ENCODE results near the gene TBC1D5. TPM values are rescaled to one million over a fixed set of nuclear protein-coding genes. Genes with fewer than 3 reads are reported as not detected.
A peak's percentile ranks its signal among the peaks of the same experiment; 100 is the strongest.

Gene TBC1D5
- total RNA-seq, 2 experiments from 2014 or later: 54.4 to 57.2 TPM

DNA sequence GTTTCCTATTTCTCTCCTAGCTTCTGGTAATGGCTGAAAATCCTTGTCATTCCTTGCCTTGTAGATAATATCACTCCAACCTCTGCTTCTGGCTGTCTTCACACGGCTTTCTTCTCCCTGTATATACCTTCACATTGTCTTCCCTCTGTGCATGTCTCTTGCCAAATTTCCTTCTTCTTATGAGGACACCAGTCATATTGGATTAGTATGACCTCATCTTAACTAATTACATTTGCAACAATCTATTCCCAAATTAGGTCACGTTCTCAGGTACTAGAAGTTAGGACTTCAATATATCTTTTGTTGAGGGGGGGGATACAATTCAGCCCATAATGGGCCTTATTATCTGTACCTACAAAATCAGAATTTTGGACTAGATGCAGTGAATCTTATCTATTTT is 440.3 kb downstream of the TBC1D5 start:
- CTCF ChIA-PET: no interaction called here
- H3K9me3 Mint-ChIP-seq: no peaks in the 10 kb centered on the region

DNA sequence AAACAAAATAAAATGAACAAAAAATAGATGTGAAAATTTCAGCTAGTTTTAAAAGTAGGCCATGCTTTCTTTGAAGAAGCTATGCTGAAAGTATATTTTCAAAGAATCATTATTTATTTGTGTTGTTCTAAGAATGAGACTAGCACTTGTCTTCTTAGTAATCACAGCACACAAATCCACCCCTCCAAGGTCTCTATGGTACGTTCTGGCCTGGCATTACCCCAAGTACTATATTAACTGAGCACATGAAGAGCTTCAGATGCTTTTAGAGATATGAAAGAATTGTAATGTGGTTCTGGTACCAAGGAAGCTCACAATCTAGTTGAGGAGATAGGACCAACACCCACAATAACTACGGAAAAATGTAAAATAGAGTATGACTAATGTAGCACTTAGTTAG is 441.2 kb downstream of the TBC1D5 start:
- Mint-ChIP-seq H3K27me3 (ENCODE audit: low read depth) (no peaks in the 10 kb centered on the region), H3K4me3 (no peak overlapping the region), H3K27ac (no peak overlapping the region), H3K36me3 (ENCODE audit: low read depth) (peaks cover 7% of the 10 kb centered on the region), H3K9me3 (no peaks in the 10 kb centered on the region), H3K4me1 (ENCODE audit: low read depth) (peaks cover 8% of the 10 kb centered on the region)
- intact Hi-C loops (cut with micrococcal nuclease): no loop called here
- DNase-seq: peak; percentile 8
- CTCF ChIA-PET: interaction anchor here (0.8 kb wide), 3 partner anchors 27 to 539 kb away, joined by 3 to 4 read pairs (median 3); no protein-coding TSS in a partner anchor

More for the DNA sequence above, 440.3 kb downstream of the TBC1D5 start:
- Mint-ChIP-seq H3K27me3 (ENCODE audit: low read depth) (no peaks in the 10 kb centered on the region), H3K4me3 (no peak overlapping the region), H3K4me1 (ENCODE audit: low read depth) (peaks cover 8% of the 10 kb centered on the region), H3K27ac (no peak overlapping the region), H3K36me3 (ENCODE audit: low read depth) (peaks cover 4% of the 10 kb centered on the region)
- intact Hi-C loops (cut with micrococcal nuclease): no loop called here
- DNase-seq: no peak

DNA sequence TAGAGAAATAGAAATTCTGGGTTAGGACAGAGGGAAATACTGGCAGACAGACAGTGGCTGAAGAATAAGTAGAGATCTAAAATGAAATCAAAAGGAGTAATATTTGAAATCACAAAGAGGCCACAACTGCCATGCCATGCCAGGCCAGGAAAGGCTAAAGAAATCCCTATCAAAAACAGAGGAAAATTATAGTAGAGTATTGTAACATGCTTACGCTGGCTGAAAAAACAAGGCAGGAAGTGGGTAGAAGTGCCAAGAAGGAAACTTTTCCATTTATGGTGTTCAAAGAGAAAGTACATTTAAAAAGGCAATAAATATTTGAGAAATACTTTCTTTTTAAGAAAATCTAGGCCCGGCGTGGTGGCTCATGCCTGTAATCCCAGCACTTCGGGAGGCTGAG is 442.0 kb downstream of the TBC1D5 start:
- CTCF ChIA-PET: interaction anchor here (0.6 to 0.8 kb wide), 2 partner anchors 540 to 714 kb away, joined by 4 read pairs; no protein-coding TSS in a partner anchor
- no peak for DNase-seq

DNA sequence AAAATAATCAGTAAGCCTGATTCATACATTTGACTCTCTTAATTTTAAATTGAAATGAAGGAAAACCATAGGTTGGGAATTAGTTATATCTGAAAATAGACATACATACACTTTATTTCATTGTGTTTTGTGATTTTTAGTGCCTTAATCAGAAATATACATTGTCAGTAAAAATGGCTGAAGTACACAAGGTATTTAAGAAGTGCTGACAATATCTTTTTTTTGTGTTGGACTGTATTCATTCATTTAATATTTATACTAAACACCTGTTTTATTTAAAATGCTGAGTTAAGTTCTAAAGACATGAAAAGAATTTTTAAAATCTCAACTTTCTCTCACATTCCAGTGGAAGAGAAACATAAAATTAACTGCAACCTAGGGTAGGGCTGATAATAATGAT is 444.4 kb downstream of the TBC1D5 start:
- Mint-ChIP-seq H3K36me3 (ENCODE audit: low read depth) (peaks cover 8% of the 10 kb centered on the region), H3K27ac (no peak overlapping the region), H3K27me3 (ENCODE audit: low read depth) (no peaks in the 10 kb centered on the region), H3K4me3 (no peak overlapping the region), H3K9me3 (no peaks in the 10 kb centered on the region), H3K4me1 (ENCODE audit: low read depth) (peaks cover 8% of the 10 kb centered on the region)
- CTCF ChIA-PET: no interaction called here
- intact Hi-C loops (cut with micrococcal nuclease): no loop called here
- no peak for DNase-seq

More for the DNA sequence above, 442.0 kb downstream of the TBC1D5 start:
- no peaks in the 10 kb centered on the region for H3K27me3 Mint-ChIP-seq (ENCODE audit: low read depth)
- H3K9me3 Mint-ChIP-seq: no peaks in the 10 kb centered on the region
- peak overlapping the region; percentile 10 for H3K27ac Mint-ChIP-seq
- H3K4me1 Mint-ChIP-seq (ENCODE audit: low read depth): peaks cover 8% of the 10 kb centered on the region
- intact Hi-C loops (cut with micrococcal nuclease): no loop called here
- peaks cover 7% of the 10 kb centered on the region for H3K36me3 Mint-ChIP-seq (ENCODE audit: low read depth)
- no peak overlapping the region for H3K4me3 Mint-ChIP-seq

DNA sequence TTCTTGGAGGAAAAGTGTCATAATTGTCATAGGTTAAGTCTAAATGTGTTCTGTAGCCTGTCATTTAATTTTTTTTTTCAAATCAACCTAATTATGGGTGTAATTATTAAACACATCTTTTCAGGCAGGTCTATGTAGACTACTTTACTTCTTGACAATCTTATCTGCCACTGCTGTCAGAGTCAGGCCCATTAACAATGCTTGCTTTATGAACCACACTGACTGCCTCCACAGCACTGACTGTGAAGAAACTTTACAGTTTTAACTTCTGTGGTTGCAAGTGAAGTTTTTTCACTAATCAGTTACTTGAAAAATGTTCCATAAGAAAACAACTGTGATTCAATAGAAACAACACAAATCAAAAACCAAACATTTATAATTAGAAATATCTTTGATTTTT is 449.9 kb downstream of the TBC1D5 start:
- DNase-seq: no peak
- H3K27me3 Mint-ChIP-seq (ENCODE audit: low read depth): no peaks in the 10 kb centered on the region
- CTCF ChIA-PET: interaction anchor here (0.9 kb wide), 1 partner anchor 126 kb away, joined by 3 read pairs; no protein-coding TSS in a partner anchor
- no peaks in the 10 kb centered on the region for H3K4me1 Mint-ChIP-seq (ENCODE audit: low read depth)
- H3K36me3 Mint-ChIP-seq (ENCODE audit: low read depth): peaks cover 7% of the 10 kb centered on the region
- H3K27ac Mint-ChIP-seq: no peak overlapping the region
- intact Hi-C loops (cut with micrococcal nuclease): no loop called here
- no peak overlapping the region for H3K4me3 Mint-ChIP-seq
- no peaks in the 10 kb centered on the region for H3K9me3 Mint-ChIP-seq

DNA sequence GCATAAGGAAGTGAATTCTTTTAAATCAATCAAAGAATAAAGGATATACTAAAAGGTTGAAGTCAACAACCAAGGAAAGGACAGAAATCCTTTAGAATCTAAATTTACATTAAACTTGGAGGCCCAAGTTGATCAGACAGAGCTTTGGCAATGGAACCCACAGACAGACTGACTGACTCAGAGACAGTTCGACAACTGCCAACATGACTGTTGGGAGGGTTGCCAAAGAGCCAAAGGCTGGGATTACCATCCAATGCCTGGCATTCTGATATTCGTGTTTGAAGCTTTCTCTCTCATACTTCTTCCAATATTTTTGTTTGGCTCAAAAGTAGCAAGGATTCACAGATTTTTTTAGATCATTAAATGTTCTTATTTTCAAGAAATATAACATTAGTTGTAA is 451.5 kb downstream of the TBC1D5 start:
- DNase-seq: no peak
- Mint-ChIP-seq H3K4me1 (ENCODE audit: low read depth) (no peaks in the 10 kb centered on the region), H3K4me3 (no peak overlapping the region), H3K27ac (no peak overlapping the region), H3K36me3 (ENCODE audit: low read depth) (peaks cover 4% of the 10 kb centered on the region), H3K27me3 (ENCODE audit: low read depth) (no peaks in the 10 kb centered on the region), H3K9me3 (no peaks in the 10 kb centered on the region)
- intact Hi-C loops (cut with micrococcal nuclease): no loop called here
- CTCF ChIA-PET: interaction anchor here (0.6 kb wide), 1 partner anchor 1563 kb away, joined by 3 read pairs; no protein-coding TSS in a partner anchor

DNA sequence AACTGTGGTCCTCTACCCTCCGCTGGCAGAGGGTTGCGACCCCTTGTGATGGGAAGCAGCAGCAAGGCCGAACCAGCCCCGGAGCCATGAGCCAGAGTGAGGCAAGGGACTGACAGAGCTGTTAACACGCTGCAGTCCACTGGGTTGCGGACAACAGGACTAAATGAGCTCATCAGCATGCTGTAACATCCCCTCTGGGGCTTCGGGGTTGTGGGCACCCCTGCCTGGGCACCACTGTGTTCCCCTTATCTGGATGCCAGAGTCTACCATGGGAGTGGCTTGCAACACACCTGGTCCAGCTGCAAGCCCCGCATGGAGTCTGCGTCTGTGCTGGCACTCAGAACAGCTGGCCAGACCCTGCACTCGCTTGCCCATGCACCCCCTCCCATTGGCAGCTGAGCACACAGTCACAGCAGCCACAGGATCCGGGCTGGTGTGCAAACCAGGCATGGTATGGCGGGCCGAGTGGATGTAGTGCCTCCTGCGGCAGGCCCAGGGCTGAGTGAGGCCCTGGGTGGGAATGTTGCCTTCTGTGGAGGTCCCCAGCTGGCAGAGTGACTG is 453.5 kb downstream of the TBC1D5 start:
- Mint-ChIP-seq H3K36me3 (ENCODE audit: low read depth) (peaks cover 3% of the 10 kb centered on the region), H3K27ac (no peak overlapping the region), H3K4me1 (ENCODE audit: low read depth) (no peaks in the 10 kb centered on the region), H3K27me3 (ENCODE audit: low read depth) (no peaks in the 10 kb centered on the region), H3K4me3 (no peak overlapping the region), H3K9me3 (no peaks in the 10 kb centered on the region)
- CTCF ChIA-PET: no interaction called here
- intact Hi-C loops (cut with micrococcal nuclease): no loop called here
- DNase-seq: no peak

DNA sequence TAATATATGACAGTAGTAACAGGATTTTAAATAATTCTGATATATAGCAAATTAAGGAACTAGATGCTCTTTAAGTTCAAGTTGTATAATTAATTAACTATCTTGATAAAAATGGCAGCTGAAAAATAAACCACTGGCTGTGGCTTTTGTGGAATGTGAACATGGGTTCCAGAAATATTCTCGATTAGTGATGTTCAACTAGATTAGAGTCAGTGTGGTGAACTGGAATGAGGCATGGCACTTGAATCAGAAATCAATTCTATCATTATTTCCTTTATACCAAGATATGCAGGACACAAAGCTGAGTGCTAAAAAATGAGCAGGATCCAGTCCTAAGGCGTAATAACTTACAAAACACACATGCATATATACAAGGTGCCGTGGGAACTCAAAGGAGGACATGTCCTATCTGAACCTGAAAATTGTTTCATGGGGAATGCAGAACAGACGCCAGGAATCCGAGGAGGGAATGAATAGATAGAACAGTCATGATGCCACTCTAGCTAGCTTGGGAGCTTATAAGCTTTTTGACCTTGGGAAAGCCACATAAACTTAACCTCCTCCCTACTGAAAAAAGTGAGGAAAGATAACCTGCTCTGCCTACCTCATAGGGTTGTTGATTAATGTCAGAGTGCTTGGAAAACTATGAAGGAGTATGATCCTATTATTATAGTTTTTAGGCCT is 455.3 kb downstream of the TBC1D5 start:
- CTCF ChIA-PET: interaction anchor here (0.7 kb wide), 1 partner anchor 991 kb away, joined by 3 read pairs; no protein-coding TSS in a partner anchor
- Mint-ChIP-seq H3K4me3 (no peak overlapping the region), H3K27ac (no peak overlapping the region), H3K36me3 (ENCODE audit: low read depth) (peaks cover 3% of the 10 kb centered on the region), H3K4me1 (ENCODE audit: low read depth) (no peaks in the 10 kb centered on the region), H3K9me3 (no peaks in the 10 kb centered on the region), H3K27me3 (ENCODE audit: low read depth) (no peaks in the 10 kb centered on the region)
- no peak for DNase-seq
- intact Hi-C loops (cut with micrococcal nuclease): no loop called here

DNA sequence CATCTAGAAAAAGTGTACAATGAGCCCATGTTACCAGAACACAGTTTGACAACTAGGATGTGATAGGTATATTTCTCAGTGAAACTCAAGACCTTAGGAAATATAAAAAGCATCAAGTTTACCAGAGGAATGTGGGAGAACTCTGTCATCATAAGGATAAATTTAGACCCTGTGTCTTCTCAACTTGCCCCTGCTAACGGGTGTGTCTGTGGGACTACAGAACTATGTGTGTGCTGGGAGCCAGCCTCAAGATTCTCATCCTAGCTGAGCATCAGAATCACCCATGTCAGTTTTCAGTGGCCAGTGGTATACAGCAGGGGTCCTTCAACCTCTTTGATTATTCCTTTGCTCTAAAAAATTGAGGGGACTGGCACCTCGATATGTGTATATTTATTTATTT is 464.4 kb downstream of the TBC1D5 start:
- Mint-ChIP-seq H3K27me3 (ENCODE audit: low read depth) (no peaks in the 10 kb centered on the region), H3K36me3 (ENCODE audit: low read depth) (peaks cover 1% of the 10 kb centered on the region), H3K4me1 (ENCODE audit: low read depth) (no peaks in the 10 kb centered on the region), H3K27ac (no peak overlapping the region), H3K9me3 (no peaks in the 10 kb centered on the region), H3K4me3 (no peak overlapping the region)
- no peak for DNase-seq
- intact Hi-C loops (cut with micrococcal nuclease): no loop called here
- CTCF ChIA-PET: no interaction called here

DNA sequence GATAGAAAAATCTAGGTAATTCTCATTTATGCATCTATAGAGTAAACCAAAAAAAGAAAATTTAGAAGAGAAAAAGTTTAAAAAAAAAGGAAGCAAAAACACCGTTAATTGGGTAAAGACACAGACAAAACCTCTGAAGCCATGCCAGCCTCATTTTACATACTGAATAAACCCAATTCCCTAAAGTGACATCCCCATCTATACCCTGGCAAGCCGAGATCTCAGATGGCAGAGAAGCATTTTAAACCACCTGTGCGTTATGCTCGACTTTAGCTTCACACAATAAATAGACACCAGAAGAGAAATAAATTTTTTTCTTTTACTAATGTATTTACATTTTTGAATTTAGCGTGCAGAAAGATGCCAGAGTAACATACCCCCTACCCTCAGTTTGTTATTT is 475.6 kb downstream of the TBC1D5 start:
- no peaks in the 10 kb centered on the region for H3K27me3 Mint-ChIP-seq (ENCODE audit: low read depth)
- intact Hi-C loops (cut with micrococcal nuclease): no loop called here
- CTCF ChIA-PET: no interaction called here

DNA sequence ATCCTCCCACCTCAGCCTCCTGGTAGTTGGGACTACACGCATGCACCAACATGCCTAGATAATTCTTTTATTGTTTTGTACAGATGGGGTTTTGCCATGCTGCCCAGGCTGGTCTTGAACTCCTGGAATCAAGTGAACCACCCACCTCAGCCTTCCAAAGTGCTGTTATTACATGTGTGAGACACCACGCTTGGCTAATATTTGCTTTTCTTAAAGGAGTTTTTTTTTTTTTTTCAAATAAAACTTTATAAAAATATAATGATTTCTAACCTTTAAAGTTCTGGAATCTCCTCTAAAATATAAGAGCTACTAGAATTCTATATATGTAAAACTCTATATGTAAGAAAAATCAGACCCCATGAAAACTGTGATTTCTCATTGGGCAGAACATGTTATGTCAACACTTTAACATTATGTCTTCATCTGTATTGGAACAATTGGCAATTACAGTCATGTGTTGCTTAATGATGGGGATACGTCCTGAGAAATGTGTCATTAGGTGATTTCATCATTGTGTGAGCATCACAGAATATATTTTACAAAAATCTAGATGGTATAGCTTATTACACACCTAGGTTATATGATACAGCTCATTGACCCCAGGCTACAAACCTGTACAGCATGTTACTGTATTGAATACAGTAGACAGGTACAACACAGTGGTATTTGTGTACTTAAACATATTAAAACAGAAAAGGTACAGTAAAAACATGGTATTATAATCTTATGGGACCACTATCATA is 480.6 kb downstream of the TBC1D5 start:
- CTCF ChIA-PET: interaction anchor here (0.8 to 1.1 kb wide), 2 partner anchors 12 to 190 kb away, joined by 3 read pairs; no protein-coding TSS in a partner anchor
- intact Hi-C loops (cut with micrococcal nuclease): no loop called here

More for the DNA sequence above, 475.6 kb downstream of the TBC1D5 start:
- Mint-ChIP-seq H3K36me3 (ENCODE audit: low read depth) (no peaks in the 10 kb centered on the region), H3K4me3 (no peak overlapping the region), H3K27ac (no peak overlapping the region), H3K4me1 (ENCODE audit: low read depth) (no peaks in the 10 kb centered on the region), H3K9me3 (no peaks in the 10 kb centered on the region)
- DNase-seq: no peak

DNA sequence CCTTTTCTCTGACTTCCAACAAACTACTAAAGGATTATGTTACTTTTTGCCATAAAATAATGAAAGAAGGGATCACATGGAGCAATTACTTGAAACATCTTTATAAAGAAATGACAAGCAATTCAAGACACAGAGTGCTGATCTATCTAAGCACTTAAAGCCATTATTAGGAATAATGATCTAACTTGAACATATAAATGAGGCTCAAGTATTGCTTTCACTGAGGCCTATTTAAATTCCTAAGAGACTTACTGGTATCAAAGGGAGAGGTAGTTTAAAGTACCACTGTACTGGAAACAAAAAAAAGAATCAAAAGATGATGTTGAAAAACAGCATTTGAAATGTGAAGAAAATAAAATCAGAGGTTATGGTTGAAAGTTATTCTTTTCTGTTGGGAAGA is 482.2 kb downstream of the TBC1D5 start:
- no peaks in the 10 kb centered on the region for H3K36me3 Mint-ChIP-seq (ENCODE audit: low read depth)
- CTCF ChIA-PET: interaction anchor here (0.6 to 1.5 kb wide), 4 partner anchors 20 to 581 kb away, joined by 3 to 8 read pairs (median 5); no protein-coding TSS in a partner anchor
- no peaks in the 10 kb centered on the region for H3K27me3 Mint-ChIP-seq (ENCODE audit: low read depth)
- H3K9me3 Mint-ChIP-seq: no peaks in the 10 kb centered on the region
- H3K4me3 Mint-ChIP-seq: no peak overlapping the region
- no peaks in the 10 kb centered on the region for H3K4me1 Mint-ChIP-seq (ENCODE audit: low read depth)
- H3K27ac Mint-ChIP-seq: no peak overlapping the region
- no peak for DNase-seq
- intact Hi-C loops (cut with micrococcal nuclease): no loop called here

More for the DNA sequence above, 480.6 kb downstream of the TBC1D5 start:
- Mint-ChIP-seq H3K4me1 (ENCODE audit: low read depth) (no peaks in the 10 kb centered on the region), H3K27me3 (ENCODE audit: low read depth) (no peaks in the 10 kb centered on the region), H3K4me3 (no peak overlapping the region), H3K36me3 (ENCODE audit: low read depth) (no peaks in the 10 kb centered on the region), H3K27ac (no peak overlapping the region), H3K9me3 (no peaks in the 10 kb centered on the region)
- no peak for DNase-seq

Data from activated naive CD4-positive, alpha-beta T cell treated with anti-CD3 and anti-CD28 coated beads for 36 hours (primary cell).